K562 (cell line): Measurements from ENCODE around the gene PTPRU. TPM values are rescaled to one million over a fixed set of nuclear protein-coding genes. Genes with fewer than 3 reads are reported as not detected.

Experiments used
- SFPQ ChIP-seq: fragments of 200-400 bp; formaldehyde crosslinking; IDR thresholded peaks from 2 replicates; pipeline ENCODE4 v1.6.1; 2017; ENCODE audit warnings: mild to moderate bottlenecking, low read depth, low read length, moderate library complexity
- STAT6 ChIP-seq: sonication (generic); formaldehyde crosslinking; IDR thresholded peaks from 2 replicates; pipeline ENCODE4 v1.8.1; 2023; ENCODE audit warnings: mild to moderate bottlenecking, missing genetic modification reagents
- ZNF12 ChIP-seq: sonication (generic); formaldehyde crosslinking; IDR thresholded peaks from 2 replicates; pipeline ENCODE4 v1.4.0; 2020; ENCODE audit warnings: mild to moderate bottlenecking, missing genetic modification reagents
- ZNF3 ChIP-seq: fragments of 250-450 bp; sonication (Bioruptor Pico); IDR thresholded peaks from 2 replicates; pipeline ENCODE4 v1.5.0; 2021; ENCODE audit warnings: mild to moderate bottlenecking, moderate library complexity
- ZNF445 ChIP-seq: fragments of 250-450 bp; sonication (Bioruptor Pico); IDR thresholded peaks from 2 replicates; pipeline ENCODE4 v1.4.0; 2020; ENCODE audit warnings: low read depth, mild to moderate bottlenecking, moderate library complexity
- ZNF583 ChIP-seq: fragments of 250-450 bp; sonication (Bioruptor Pico); IDR thresholded peaks from 2 replicates; pipeline ENCODE4 v1.4.0; 2020
- ZNF609 ChIP-seq: sonication (generic); formaldehyde crosslinking; IDR thresholded peaks from 2 replicates; pipeline ENCODE4 v1.8.1; 2023; ENCODE audit warnings: missing genetic modification reagents, mild to moderate bottlenecking, borderline replicate concordance
- polyA plus RNA-seq, 8 experiments: library from polyadenylated mRNA; depleted of rRNA in 4 of 8; stranded (reverse) in 5 of 8; unstranded in 3 of 8; fragments of >200 nt; fragmentation: Nextera tagmentation in 2 of 8; fragmentation: Illumina TruSeq in 1 of 8; extraction: Ambion mirVana in 2 of 8; extraction: Trizol in 1 of 8; gene quantifications; 2 replicates each; pipeline versions ENCODE4 v1.2.1 to v1.2.3, GENCODE V29; 2011 to 2014; ENCODE audit warnings: inconsistent platforms in 1 of 8, missing spikeins in 1 of 8
- total RNA-seq, 7 experiments: library from RNA; depleted of rRNA in 6 of 7; stranded (reverse); fragments of >200 nt in 6 of 7; fragmentation: Illumina TruSeq in 2 of 7; extraction: Trizol in 2 of 7; gene quantifications; 2 replicates each; pipeline versions ENCODE4 v1.2.1 to v1.2.3, GENCODE V29; 2011 to 2021; ENCODE audit warnings: low replicate concordance in 1 of 7

PTPRU gene
- total and polyA plus RNA-seq, 9 of the 15 experiments (the other 6 are each of a cell fraction or from before 2014, with no cell fraction given): 0.01 to 2.9 (median 1.0) TPM

- TF ChIP-seq STAT6 (CRISPR knock-in tag): 0 out of 2 replicates have a peak, but pooled peaks have one; percentile 68
- no peak for TF ChIP-seq ZNF583 (CRISPR knock-in tag)
- no peak for TF ChIP-seq SFPQ
- TF ChIP-seq ZNF445: no peak
- TF ChIP-seq ZNF3: no peak
- TF ChIP-seq ZNF609: no peak
- no peak for TF ChIP-seq ZNF12 (CRISPR knock-in tag)
Observed at GRCh38 chr1:29202584-29203340, 33.6 kb upstream of the PTPRU start (continued).
